ENCODE results near the gene LRRC25.

DNA sequence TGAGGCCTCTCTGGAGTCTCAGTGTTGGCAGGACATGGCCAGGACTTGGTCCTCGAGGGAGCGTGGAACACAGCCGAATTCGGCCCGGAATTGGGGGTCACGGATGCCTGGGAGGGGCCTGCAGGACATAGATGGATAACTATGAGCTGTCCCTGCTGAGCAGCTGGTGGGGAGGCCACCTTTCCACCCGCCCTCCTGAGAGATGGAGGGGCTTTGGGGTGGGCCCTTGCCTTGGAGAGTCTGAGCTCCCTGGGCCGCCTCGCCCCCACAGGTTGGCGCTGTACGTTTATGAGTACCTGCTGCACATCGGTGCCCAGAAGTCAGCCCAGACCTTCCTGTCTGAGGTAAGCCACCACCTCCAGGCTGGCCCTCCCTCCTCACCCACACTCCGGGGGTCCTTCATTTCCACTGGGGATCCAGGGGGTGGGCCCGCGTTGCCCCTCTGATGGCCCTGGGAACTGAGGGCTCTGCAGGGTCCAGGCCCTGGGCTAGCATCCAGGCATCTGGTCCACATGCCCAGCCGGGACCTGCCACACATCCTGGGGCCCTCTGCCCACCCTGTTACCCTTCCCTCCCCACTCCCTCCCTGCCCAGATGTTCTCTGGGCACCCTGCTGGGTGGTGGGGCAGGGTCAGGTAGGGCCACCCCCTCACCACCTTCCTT is 29.8 kb upstream of the LRRC25 start:
- TF ChIP-seq POLR2A (IDR thresholded peaks at IDR 0.05) = no peak
- TF ChIP-seq, protein P1, sequence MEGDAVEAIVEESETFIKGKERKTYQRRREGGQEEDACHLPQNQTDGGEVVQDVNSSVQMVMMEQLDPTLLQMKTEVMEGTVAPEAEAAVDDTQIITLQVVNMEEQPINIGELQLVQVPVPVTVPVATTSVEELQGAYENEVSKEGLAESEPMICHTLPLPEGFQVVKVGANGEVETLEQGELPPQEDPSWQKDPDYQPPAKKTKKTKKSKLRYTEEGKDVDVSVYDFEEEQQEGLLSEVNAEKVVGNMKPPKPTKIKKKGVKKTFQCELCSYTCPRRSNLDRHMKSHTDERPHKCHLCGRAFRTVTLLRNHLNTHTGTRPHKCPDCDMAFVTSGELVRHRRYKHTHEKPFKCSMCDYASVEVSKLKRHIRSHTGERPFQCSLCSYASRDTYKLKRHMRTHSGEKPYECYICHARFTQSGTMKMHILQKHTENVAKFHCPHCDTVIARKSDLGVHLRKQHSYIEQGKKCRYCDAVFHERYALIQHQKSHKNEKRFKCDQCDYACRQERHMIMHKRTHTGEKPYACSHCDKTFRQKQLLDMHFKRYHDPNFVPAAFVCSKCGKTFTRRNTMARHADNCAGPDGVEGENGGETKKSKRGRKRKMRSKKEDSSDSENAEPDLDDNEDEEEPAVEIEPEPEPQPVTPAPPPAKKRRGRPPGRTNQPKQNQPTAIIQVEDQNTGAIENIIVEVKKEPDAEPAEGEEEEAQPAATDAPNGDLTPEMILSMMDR (IDR thresholded peaks at IDR 0.05) = no peak
